ENCODE data around the gene GUCA2A.
A peak's percentile ranks its signal among the peaks of the same experiment; 100 is the strongest.

Gene GUCA2A

GRCh38 chr1:42153624-42154023, 10.9 kb downstream of the GUCA2A start:
- DNase-seq, result no peak

GRCh38 chr1:42152907-42153600, 11.5 kb downstream of the GUCA2A start, which contains the start of gene GUCA2B:
GUCA2B (plus strand) TSS chr1:42153410; CDS start chr1:42153451, 41 bp downstream.
- DNase-seq, result no peak

GRCh38 chr1:42152119-42152518, 12.4 kb downstream of the GUCA2A start:
- DNase-seq, result no peak

GRCh38 chr1:42150651-42151050, 13.9 kb downstream of the GUCA2A start:
- no peak for DNase-seq

- DNase-seq, result no peak
These were observed 16.4 kb downstream of the GUCA2A start for GRCh38 chr1:42148166-42148565.

GRCh38 chr1:42146626-42147320, 17.8 kb downstream of the GUCA2A start:
- peak; percentile 6 for DNase-seq

GRCh38 chr1:42145764-42146625, 18.6 kb downstream of the GUCA2A start:
- DNase-seq, result no peak

- no peak for DNase-seq
These were observed 19.2 kb downstream of the GUCA2A start for GRCh38 chr1:42145389-42145716.

GRCh38 chr1:42144711-42145388, 19.7 kb downstream of the GUCA2A start:
- DNase-seq, result no peak

- no peak for DNase-seq
These were observed 20.4 kb downstream of the GUCA2A start for GRCh38 chr1:42143896-42144710.

GRCh38 chr1:42142894-42143675, 21.5 kb downstream of the GUCA2A start:
- DNase-seq, result no peak

GRCh38 chr1:42141978-42142377, 22.6 kb downstream of the GUCA2A start:
- DNase-seq, result no peak

GRCh38 chr1:42140191-42140590, 24.4 kb downstream of the GUCA2A start:
- no peak for DNase-seq

GRCh38 chr1:42139444-42139843, 25.1 kb downstream of the GUCA2A start:
- no peak for DNase-seq

GRCh38 chr1:42138586-42138985, 26.0 kb downstream of the GUCA2A start:
- no peak for DNase-seq

- DNase-seq, result no peak
These were observed 26.8 kb downstream of the GUCA2A start for GRCh38 chr1:42137766-42138165.

- DNase-seq, result no peak
These were observed 28.1 kb downstream of the GUCA2A start for GRCh38 chr1:42136466-42136865.

GRCh38 chr1:42135426-42135825, 29.1 kb downstream of the GUCA2A start:
- DNase-seq, result no peak

GRCh38 chr1:42133809-42134526, 30.6 kb downstream of the GUCA2A start:
- DNase-seq, result no peak

- no peak for DNase-seq
These were observed 31.2 kb downstream of the GUCA2A start for GRCh38 chr1:42133390-42133789.
